IPS-18c (cell line): Measurements from ENCODE around the gene OR6B1.

ENCODE experiments used
- H3K4me3 ChIP-seq: 2 replicates; pipeline ENCODE4 v1.7.0; 2013; ENCODE audit warnings: low read depth, mild to moderate bottlenecking, low read length, moderate library complexity; ENCODE audit not compliant: insufficient read depth
- H3K9me3 ChIP-seq: one replicate; pipeline ENCODE4 v1.6.1; 2013; ENCODE audit warnings: mild to moderate bottlenecking, low read length, moderate library complexity; ENCODE audit not compliant: control insufficient read depth, insufficient read depth

Gene OR6B1

DNA sequence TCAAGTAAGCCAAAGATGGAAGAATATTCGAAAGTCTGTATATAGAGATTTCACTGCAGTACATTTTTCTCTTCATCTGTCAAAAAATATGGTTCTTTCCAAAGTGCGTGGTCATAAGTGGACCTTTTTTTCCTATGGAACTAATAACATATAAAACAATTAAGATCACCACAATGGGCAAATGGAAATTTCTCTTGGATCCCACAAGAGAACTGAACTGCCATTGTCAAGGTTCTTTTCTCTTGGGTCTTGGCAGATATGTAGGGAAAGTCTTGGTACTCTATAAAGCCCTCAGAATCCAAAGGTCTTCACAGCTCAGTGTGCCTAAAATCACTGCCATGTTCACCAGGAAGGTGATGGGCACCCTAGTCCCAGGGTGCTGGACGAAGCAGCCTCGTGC lies at the start of gene OR6B1:
TSS of gene OR6B1 (plus strand) at position 301 of the 400 bp plus-strand sequence. CDS start 3,677 bp downstream, outside the sequence.
- H3K4me3 ChIP-seq, result no peak within 1 kb of the TSS
- H3K9me3 ChIP-seq, result no peaks in the 10 kb centered on the region

DNA sequence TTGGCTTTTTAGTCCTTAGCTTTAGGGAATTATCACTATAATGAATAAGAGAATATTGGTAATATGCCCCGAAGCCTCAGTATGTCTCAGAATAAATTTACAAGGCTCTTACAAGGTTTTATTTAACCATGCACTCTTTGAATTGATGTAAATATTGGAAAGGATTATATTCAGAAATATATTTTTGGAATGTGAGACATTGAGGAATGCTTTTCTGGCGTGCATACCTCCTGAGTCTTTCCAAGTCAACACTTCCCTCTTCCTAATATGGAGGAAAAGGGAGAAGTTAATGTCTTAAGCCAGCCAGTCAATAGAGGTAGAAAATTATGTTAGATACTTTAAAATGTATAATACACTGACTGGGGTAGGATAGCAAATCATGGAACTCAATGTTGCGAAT lies 46.7 kb upstream of the OR6B1 start:
- H3K9me3 ChIP-seq, result no peaks in the 10 kb centered on the region
- H3K4me3 ChIP-seq, result no peak overlapping the region

DNA sequence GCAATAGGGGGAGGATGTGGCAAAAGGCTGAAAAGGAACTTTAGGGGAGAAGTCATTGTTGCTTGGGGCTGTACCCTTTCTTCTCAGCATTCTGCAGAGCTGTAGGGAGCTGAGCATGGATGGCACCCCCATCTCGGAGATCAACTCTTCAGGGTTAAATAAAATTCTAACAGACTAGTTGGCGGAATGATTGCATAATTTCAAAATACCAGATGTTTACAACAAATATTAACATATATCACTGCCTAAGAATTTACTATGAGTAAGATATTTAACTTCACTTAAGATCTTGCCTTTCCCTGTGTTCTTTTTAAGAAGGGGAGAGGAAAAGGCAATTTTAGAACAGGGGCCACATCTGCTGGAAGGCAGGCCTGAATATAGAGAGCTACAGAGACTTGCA lies 46.0 kb upstream of the OR6B1 start:
- H3K4me3 ChIP-seq, result no peak overlapping the region
- H3K9me3 ChIP-seq, result no peaks in the 10 kb centered on the region

DNA sequence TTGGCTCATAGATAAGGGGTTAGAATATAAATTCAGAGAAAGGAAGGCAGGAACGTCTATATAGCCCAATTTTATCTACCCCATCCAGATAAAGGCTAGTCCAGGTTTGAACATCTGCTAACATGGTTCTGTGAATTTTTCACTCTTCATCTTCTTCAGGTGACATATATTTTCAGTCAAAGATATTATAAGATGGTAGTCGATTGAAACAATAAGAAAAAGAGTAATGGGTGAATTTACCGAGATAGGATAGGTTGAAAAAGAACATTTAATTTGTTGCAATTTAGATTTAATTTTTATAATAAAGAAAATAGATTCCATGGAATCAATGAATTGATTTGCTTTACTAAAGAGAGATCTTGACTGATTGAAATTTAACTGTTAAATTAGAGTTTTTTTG lies 45.6 kb upstream of the OR6B1 start, which contains the start of gene OR2F1:
TSS of gene OR2F1 (plus strand) at position 301 of the 400 bp plus-strand sequence. CDS start 5,127 bp downstream, outside the sequence.
- H3K9me3 ChIP-seq, result no peaks in the 10 kb centered on the region
- no peak within 1 kb of the TSS for H3K4me3 ChIP-seq

DNA sequence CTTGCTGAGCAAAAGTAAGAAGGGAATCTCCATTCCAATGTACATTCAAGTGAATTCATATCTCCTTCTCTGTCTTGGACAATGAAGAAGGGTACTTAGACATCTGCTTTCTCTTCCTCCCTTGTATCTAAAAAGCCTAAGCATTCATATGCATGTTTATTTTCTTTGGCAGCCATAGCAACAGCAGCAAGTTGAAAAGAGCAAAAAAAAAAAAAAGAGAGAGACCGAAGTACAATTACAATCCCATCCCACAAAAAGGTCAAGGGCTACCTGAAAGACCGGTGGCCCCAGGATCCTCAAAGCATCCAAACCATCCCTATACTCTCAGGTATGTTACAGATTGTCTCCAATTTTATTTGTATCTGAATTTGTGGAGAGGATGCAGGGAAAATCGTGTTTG lies 41.3 kb upstream of the OR6B1 start:
- Histone ChIP-seq H3K4me3 (no peak overlapping the region), H3K9me3 (no peaks in the 10 kb centered on the region)

DNA sequence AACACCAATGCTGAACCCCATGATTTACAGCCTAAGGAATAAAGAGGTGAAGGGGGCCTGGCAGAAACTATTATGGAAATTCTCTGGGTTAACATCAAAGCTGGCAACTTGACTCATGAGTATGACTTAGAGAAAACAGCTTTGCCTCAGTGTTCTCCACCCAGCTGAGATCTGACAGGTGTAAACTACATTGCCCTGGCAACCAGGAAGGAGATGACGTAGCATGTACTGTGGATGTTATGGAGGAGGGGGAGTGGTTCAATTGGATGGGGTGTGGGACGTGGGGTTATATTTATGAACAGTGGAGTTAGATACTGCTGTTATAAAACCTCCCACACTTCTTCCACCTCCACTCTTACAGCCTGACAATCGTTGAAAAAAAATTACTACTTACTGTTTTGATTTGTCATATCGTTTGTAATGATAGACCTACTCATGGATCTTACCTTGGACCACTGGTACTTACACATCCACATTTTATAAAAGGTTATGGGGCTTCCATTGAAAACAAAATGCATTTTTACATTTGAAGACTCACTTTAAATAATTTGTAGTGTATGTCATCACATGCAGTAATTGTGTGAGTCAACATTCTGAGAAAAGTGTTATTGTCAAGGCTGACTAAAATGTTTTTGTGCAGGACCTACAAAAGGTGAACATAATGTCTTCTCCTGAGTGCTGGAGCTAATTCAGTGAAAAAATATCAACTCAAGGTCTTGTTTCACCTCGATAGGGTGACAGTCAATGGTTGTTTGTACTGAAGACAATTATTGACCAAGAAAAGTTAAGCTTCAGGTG lies 39.1 kb upstream of the OR6B1 start:
- Histone ChIP-seq H3K9me3 (no peaks in the 10 kb centered on the region), H3K4me3 (no peak overlapping the region)

DNA sequence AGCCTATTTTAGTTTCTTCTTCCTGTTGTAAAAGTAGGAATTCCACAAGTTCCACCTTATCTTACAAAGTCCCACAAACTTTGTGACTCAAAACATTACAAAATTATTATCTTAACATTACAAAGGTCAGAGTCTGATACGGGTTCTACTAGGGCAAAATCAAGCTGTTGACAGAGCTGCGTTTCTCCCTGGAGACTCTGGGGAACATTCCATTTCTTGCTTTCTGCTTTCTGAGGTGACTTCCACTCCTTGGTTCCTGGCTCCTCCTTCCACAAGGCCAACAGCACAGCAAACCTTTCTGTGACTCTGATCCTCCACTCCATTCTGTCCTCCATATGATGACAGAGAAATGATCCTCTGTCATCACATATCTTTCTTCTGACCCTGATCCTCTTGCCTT lies 34.8 kb upstream of the OR6B1 start:
- Histone ChIP-seq H3K9me3 (no peaks in the 10 kb centered on the region), H3K4me3 (no peak overlapping the region)

DNA sequence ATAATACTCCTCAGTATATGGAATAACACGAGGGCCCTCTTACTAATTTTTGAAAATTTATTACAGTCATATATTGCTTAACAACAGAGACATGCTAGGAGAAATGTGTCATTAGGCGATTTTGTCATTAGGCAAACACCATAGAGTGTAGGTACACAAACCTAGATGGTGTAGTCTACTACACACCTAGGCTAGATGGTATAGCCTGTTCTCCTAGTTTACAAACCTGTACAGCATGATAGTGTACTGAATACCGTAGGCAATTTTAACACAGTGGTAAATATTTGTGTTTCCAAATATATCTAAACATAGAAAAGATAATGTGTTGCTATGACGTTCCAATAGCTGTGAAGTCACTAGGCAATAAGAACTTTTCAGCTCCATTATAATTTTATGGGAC lies 32.7 kb upstream of the OR6B1 start:
- no peak overlapping the region for H3K4me3 ChIP-seq
- H3K9me3 ChIP-seq, result no peaks in the 10 kb centered on the region

DNA sequence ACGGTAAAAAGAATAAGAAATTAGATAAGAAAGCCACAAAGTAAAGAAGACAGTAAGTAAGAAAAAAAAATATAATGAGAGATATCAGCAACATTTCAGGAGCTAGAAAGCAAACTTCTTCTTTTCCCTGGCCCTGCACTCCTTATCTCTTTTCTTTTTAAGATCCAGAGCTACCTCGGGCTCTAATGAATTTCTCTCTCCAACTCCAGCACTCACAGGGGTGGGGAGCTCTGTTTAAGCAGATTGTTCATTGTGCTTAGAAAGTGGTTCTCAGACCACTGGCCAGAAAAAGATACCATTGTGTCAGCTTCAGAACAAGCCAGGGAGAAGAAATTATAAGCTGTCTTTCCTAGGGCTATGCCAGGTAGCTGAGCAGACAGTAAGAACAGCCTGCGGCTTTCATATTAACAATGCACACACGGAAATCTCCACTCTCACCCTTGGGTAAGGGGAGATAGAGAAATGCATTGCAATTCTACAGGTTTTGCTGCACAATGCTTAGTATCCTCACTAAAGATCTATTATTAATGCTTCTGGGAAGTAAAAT lies 26.2 kb upstream of the OR6B1 start:
- H3K9me3 ChIP-seq, result no peaks in the 10 kb centered on the region
- H3K4me3 ChIP-seq, result no peak overlapping the region

DNA sequence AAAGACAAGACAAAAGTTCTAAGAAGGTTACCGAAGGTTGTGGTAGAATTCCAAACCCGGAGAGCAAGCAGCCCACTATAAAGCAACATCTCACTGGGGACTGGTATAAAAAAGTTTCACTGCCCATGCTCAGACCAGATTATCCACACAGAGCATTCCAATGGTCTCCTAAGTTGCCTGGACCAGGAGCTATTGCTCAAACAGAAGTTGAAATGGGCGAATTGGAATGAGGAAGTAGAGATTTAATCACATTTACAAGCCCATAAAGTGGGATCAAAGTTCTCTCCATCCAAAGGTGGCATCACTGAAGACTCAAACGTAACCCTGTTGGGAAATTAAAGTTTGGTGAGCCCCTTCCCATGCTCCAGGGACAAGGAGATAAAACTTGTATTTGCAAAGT lies 25.7 kb upstream of the OR6B1 start:
- Histone ChIP-seq H3K9me3 (no peaks in the 10 kb centered on the region), H3K4me3 (no peak overlapping the region)

DNA sequence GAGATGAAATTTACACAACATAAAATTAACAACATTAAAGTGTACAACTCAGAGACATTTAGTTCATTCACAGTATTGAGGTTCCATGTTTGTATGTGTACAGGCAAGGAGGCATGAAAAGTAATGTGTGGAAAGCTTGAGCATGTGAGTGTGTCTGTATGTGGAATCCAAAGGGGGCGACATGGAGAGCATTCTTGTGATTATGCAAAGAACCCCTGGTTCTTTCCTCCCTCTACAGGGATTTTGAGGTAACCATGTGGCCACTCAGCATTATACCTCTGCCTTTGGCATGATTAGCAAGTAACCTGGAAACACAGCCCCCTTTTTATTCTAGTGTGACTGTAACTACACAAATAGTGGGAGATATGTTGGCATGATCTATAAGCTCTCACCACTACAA lies 24.5 kb upstream of the OR6B1 start:
- H3K9me3 ChIP-seq, result no peaks in the 10 kb centered on the region
- no peak overlapping the region for H3K4me3 ChIP-seq

DNA sequence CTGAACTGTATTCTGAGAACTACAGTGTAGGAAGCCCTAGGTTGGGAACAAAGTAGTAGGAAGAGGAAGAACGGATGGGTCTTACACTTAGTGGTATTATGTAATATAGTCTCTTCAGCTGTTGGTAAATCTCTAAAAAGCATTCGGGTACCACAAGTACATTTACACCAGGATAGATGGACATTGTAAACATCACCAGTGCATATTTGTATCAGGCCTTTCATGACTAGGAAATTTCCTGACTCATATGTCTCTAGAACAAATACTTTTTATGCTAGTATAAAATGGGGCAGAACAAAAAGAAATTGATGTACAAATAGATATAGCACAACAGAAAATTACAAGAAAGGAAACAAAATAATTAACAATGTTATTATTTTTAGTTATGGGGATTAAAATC lies 21.5 kb upstream of the OR6B1 start:
- Histone ChIP-seq H3K4me3 (no peak overlapping the region), H3K9me3 (no peaks in the 10 kb centered on the region)

DNA sequence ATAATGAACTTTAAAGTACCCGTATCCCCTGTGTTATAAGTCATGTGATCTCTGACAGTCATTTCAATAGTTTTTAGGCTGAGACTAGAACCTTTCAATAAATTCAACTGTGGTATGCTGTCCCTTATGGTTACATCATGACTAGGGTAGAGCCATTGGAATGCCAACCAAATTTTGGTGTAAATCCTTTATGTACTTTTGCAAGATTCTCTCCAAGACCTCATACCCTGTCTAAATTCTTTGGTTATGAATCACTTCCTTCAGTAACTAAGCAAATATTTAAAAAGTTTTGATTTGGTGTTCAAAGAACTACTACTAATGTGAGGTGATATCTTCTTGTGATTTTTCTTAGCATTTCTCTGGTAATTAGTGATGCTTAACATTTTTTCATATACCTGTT lies 20.8 kb upstream of the OR6B1 start:
- H3K9me3 ChIP-seq, result no peaks in the 10 kb centered on the region
- H3K4me3 ChIP-seq, result no peak overlapping the region

DNA sequence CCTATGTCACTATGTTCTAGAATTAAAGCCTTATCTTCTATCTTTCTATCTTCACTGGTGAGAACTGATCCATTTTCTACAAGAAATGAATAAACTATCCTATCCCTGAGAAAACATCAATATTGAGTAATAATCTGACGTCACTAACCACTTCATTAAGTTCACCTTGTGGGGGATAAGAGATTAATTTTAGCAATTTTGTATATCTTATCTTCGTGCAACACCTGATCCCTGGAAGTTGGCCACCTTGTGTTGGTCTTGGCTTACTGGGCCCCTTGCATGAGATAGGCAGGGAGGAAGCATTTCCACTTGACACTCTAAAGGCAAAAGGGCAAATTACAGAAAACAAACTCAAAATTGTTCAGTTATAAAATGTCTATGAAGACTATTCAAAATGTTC lies 20.1 kb upstream of the OR6B1 start:
- H3K4me3 ChIP-seq, result no peak overlapping the region
- peaks cover 2% of the 10 kb centered on the region for H3K9me3 ChIP-seq

DNA sequence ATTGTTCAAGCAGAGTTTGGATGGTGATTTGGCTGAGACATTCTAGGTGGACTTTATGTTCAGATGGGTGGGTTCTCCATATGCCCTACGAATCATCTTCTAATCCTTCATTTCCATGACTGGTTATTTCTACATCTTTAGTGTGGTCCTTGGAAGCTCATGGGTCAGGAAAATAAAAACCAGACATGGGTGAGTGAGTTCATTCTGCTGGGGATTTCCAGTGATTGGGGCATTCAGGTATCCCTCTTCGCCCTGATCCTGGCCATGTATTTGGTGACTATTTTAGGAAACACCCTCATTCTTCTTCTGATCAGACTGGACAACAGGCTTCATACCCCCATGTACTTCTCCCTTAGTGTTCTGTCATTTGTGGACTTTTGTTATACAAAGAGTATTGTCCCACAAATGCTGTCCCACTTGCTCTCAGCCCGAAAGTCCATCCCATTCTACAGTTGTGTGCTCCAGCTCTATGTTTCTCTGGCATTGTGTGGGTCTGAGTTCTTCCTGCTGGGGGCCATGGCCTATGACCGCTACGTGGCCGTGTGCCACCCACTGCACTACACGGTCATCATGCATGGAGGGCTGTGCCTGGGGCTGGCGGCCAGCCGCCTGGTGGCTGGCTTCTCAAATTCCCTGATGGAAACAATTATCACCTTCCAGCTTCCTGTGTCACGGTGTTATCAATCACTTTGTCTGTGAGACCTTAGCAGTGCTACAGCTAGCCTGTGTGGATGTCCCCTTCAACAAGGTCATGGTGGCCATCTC lies 19.2 kb upstream of the OR6B1 start:
- Histone ChIP-seq H3K9me3 (peaks cover 2% of the 10 kb centered on the region), H3K4me3 (no peak overlapping the region)

DNA sequence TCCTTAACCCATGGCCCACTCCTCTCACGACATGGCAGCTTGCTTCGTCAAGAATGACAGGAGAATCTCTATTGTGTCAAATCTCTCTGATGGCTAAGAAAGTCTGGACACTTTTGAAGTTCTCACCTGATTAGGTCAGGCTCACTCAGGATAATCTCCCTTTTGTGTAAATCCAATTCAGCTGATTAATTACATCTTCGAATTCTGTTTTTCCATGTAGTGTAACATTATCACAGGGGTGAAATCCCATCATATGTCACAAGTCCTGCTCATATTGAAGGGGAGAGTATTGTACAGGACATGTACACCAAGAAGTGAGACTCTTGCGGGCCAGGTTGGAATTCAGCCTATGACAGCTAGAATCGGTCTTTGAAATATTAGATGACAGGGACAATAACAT lies 16.2 kb upstream of the OR6B1 start:
- Histone ChIP-seq H3K9me3 (peaks cover 2% of the 10 kb centered on the region), H3K4me3 (no peak overlapping the region)

DNA sequence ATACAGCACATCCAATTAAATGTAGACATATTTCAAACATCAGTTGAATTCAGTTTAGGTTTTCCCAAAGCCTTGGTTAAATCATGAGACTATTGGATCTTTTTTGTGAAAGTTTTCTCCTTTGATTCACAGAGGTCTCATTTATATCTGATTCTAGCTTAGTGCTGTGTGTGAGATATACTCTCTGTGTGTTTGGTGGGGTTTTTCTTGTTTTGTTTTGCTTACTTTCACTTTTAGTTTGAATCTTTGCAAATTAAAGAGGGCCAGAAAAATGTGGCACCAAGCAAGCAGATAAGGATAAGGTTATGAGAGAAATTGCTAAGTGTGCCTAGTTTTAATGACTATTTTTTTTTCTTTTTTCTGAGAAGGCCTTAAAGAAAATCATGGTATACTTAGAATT lies 12.6 kb upstream of the OR6B1 start:
- Histone ChIP-seq H3K4me3 (no peak overlapping the region), H3K9me3 (peaks cover 2% of the 10 kb centered on the region)
